GM23338 (cell line): ENCODE measurements around the gene APRT. TPM values are rescaled to one million over a fixed set of nuclear protein-coding genes. Genes with fewer than 3 reads are reported as not detected.
A peak's percentile ranks its signal among the peaks of the same experiment; 100 is the strongest.

Source experiments
- ATAC-seq: fragments of 200-7000 bp; cut with Tn5 transposase; 3 replicates; pipeline ENCODE4 v1.9.1; 2020
- DNase-seq: peaks from one replicate; pipeline ENCODE4 v3.0.0-alpha.2; 2015; ENCODE audit warnings: low spot score
- H2AFZ ChIP-seq: fragments of 200-600 bp; sonication (generic); 2 replicates; pipeline ENCODE4 v1.8.0; 2016; ENCODE audit warnings: antibody characterized with exemption, mild to moderate bottlenecking, moderate library complexity
- H3F3A ChIP-seq: fragments of 200-600 bp; sonication (generic); replicated peaks from 2 replicates; pipeline ENCODE4 v1.8.0; 2017; ENCODE audit warnings: antibody characterized with exemption, mixed run types, low read depth
- H3K27ac ChIP-seq: fragments of 200-600 bp; sonication (generic); 2 replicates; pipeline ENCODE4 v1.6.1; 2016; ENCODE audit warnings: low read depth
- H3K27me3 ChIP-seq: fragments of 200-600 bp; sonication (generic); 2 replicates; pipeline ENCODE4 v1.8.0; 2016; ENCODE audit warnings: mild to moderate bottlenecking, mixed run types, moderate library complexity; ENCODE audit not compliant: insufficient read depth
- H3K36me3 ChIP-seq: fragments of 200-600 bp; sonication (generic); 2 replicates; pipeline ENCODE4 v1.8.0; 2016; ENCODE audit warnings: mild to moderate bottlenecking; ENCODE audit not compliant: insufficient read depth
- H3K4me1 ChIP-seq: fragments of 200-600 bp; sonication (generic); 2 replicates; pipeline ENCODE4 v1.8.0; 2016; ENCODE audit warnings: mild to moderate bottlenecking, moderate library complexity; ENCODE audit not compliant: insufficient read depth
- H3K4me2 ChIP-seq: fragments of 200-600 bp; sonication (generic); 2 replicates; pipeline ENCODE4 v1.7.1; 2017; ENCODE audit warnings: mixed run types
- H3K4me3 ChIP-seq: fragments of 200-600 bp; sonication (generic); 2 replicates; pipeline ENCODE4 v1.6.1; 2016; ENCODE audit warnings: mixed run types
- H3K79me2 ChIP-seq: fragments of 200-600 bp; sonication (generic); replicated peaks from 2 replicates; pipeline ENCODE4 v1.8.0; 2017; ENCODE audit warnings: mild to moderate bottlenecking; ENCODE audit not compliant: insufficient read depth
- H3K9me2 ChIP-seq: fragments of 200-600 bp; sonication (generic); 2 replicates; pipeline ENCODE4 v1.8.0; 2017; ENCODE audit not compliant: insufficient read depth
- H4K20me1 ChIP-seq: fragments of 200-600 bp; sonication (generic); replicated peaks from 2 replicates; pipeline ENCODE4 v1.8.0; 2017; ENCODE audit warnings: mild to moderate bottlenecking; ENCODE audit not compliant: insufficient read depth
- H3K27ac Mint-ChIP-seq: 2 replicates; pipeline ENCODE4 v1.8.0; 2020; ENCODE audit warnings: inconsistent platforms, mild to moderate bottlenecking, moderate library complexity, mixed read lengths
- H3K27me3 Mint-ChIP-seq: 3 replicates; pipeline ENCODE4 v1.8.0; 2022; ENCODE audit warnings: low read depth, mild to moderate bottlenecking, moderate library complexity, mixed read lengths, inconsistent platforms; ENCODE audit not compliant: insufficient read depth, poor library complexity
- H3K36me3 Mint-ChIP-seq: 3 replicates; pipeline ENCODE4 v1.8.0; 2021; ENCODE audit warnings: low read depth, mild to moderate bottlenecking, inconsistent platforms, moderate library complexity, mixed read lengths
- H3K4me1 Mint-ChIP-seq: 3 replicates; pipeline ENCODE4 v1.8.0; 2020; ENCODE audit warnings: mild to moderate bottlenecking, inconsistent platforms, mixed read lengths
- H3K4me3 Mint-ChIP-seq: 3 replicates; pipeline ENCODE4 v1.8.0; 2021; ENCODE audit warnings: moderate library complexity, mild to moderate bottlenecking, inconsistent platforms, mixed read lengths
- H3K9me3 Mint-ChIP-seq: 3 replicates; pipeline ENCODE4 v1.8.0; 2020; ENCODE audit warnings: moderate library complexity, mild to moderate bottlenecking, inconsistent platforms, mixed read lengths
- CREB1 ChIP-seq: fragments of 250-450 bp; sonication (Bioruptor Pico); IDR thresholded peaks from 2 replicates; pipeline ENCODE4 v1.5.0; 2020; ENCODE audit warnings: low read depth, mild to moderate bottlenecking, moderate library complexity
- EZH2 ChIP-seq: fragments of 200-600 bp; sonication (generic); IDR thresholded peaks from one replicate; pipeline ENCODE4 v1.8.0; 2017; ENCODE audit warnings: antibody characterized with exemption, mild to moderate bottlenecking, low read depth; ENCODE audit not compliant: unreplicated experiment
- EZH2phosphoT487 ChIP-seq: fragments of 200-600 bp; sonication (generic); IDR thresholded peaks from one replicate; pipeline ENCODE4 v1.8.1; 2018; ENCODE audit warnings: antibody characterized with exemption; ENCODE audit not compliant: unreplicated experiment
- NANOG ChIP-seq: IDR thresholded peaks from 2 replicates; pipeline ENCODE4 v1.6.1; 2016; ENCODE audit warnings: antibody characterized with exemption, borderline replicate concordance
- POLR2AphosphoS5 ChIP-seq: IDR thresholded peaks from 2 replicates; pipeline ENCODE4 v1.6.1; 2016; ENCODE audit warnings: antibody characterized with exemption, low read depth
- REST ChIP-seq: IDR thresholded peaks from one replicate; pipeline ENCODE4 v1.6.1; 2018; ENCODE audit warnings: antibody characterized with exemption; ENCODE audit not compliant: unreplicated experiment
- STAT1 ChIP-seq: IDR thresholded peaks from one replicate; pipeline ENCODE4 v1.6.1; 2016; ENCODE audit warnings: antibody characterized with exemption; ENCODE audit not compliant: unreplicated experiment
- ZNF114 ChIP-seq: fragments of 250-450 bp; sonication (Bioruptor Pico); IDR thresholded peaks from 2 replicates; pipeline ENCODE4 v1.5.0; 2020; ENCODE audit warnings: mild to moderate bottlenecking, moderate library complexity
- ZNF331 ChIP-seq: fragments of 250-450 bp; sonication (Bioruptor Pico); IDR thresholded peaks from 2 replicates; pipeline ENCODE4 v1.5.0; 2020; ENCODE audit warnings: low read depth, mild to moderate bottlenecking, moderate library complexity
- polyA plus RNA-seq: library from polyadenylated mRNA; unstranded; fragments of >200 nt; fragmentation: Nextera tagmentation; extraction: Ambion mirVana; gene quantifications from 2 replicates; pipeline ENCODE4 v1.2.1, GENCODE V29; 2016
- total RNA-seq: library from RNA; depleted of rRNA; stranded (reverse); fragments of >200 nt; shearing (Covaris generic); gene quantifications from 2 replicates; pipeline ENCODE4 v1.2.3, GENCODE V29; 2014
- TF ChIP-seq, protein P1 (sequence below), 2 experiments: fragments of 200-600 bp in 1 of 2; sonication (generic) in 1 of 2; conservative IDR thresholded peaks; 2 replicates each; pipeline versions ENCODE4 v1.5.1 to v1.6.1; 2016 to 2017; ENCODE audit warnings: antibody characterized with exemption in 2 of 2, low read depth in 2 of 2, mild to moderate bottlenecking in 2 of 2, moderate library complexity in 1 of 2
- TF ChIP-seq, protein P2 (sequence below): IDR thresholded peaks from 2 replicates; pipeline ENCODE4 v1.6.1; 2016; ENCODE audit warnings: antibody characterized with exemption

The APRT gene
- total and polyA plus RNA-seq, 2 experiments from 2014 or later, result 250 to 522 TPM

- Histone ChIP-seq H3K27me3 (no peaks in the 10 kb centered on the region), H3K27ac (peak overlapping the region; percentile 93), H3K4me1 (peaks cover 19% of the 10 kb centered on the region), H3F3A (peaks cover 13% of the 10 kb centered on the region; the same call in 1 of the 2 replicates), H3K79me2 (peaks cover 37% of the 10 kb centered on the region), H3K4me3 (peak overlapping the region; percentile 31; the same call in 1 of the 2 replicates), H3K36me3 (no peaks in the 10 kb centered on the region), H2AFZ (no peak overlapping the region), H3K4me2 (peak overlapping the region; percentile 4), H3K9me2 (no peaks in the 10 kb centered on the region), H4K20me1 (no peaks in the 10 kb centered on the region)
- H3K27ac Mint-ChIP-seq, result peak overlapping the region; percentile 57
- H3K9me3 Mint-ChIP-seq, result no peaks in the 10 kb centered on the region
- H3K4me3 Mint-ChIP-seq, result peak overlapping the region; percentile 32; the same call in 1 of the 3 replicates
- peaks cover 21% of the 10 kb centered on the region for H3K27me3 Mint-ChIP-seq
- TF ChIP-seq POLR2AphosphoS5, result no peak
- TF ChIP-seq, protein P1, sequence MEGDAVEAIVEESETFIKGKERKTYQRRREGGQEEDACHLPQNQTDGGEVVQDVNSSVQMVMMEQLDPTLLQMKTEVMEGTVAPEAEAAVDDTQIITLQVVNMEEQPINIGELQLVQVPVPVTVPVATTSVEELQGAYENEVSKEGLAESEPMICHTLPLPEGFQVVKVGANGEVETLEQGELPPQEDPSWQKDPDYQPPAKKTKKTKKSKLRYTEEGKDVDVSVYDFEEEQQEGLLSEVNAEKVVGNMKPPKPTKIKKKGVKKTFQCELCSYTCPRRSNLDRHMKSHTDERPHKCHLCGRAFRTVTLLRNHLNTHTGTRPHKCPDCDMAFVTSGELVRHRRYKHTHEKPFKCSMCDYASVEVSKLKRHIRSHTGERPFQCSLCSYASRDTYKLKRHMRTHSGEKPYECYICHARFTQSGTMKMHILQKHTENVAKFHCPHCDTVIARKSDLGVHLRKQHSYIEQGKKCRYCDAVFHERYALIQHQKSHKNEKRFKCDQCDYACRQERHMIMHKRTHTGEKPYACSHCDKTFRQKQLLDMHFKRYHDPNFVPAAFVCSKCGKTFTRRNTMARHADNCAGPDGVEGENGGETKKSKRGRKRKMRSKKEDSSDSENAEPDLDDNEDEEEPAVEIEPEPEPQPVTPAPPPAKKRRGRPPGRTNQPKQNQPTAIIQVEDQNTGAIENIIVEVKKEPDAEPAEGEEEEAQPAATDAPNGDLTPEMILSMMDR (conservative IDR thresholded peaks at IDR 0.05; ENCODE audit: low read depth in 2 of 2), result peak; percentile 32 to 41; a peak in 3 of 4 replicates
- TF ChIP-seq NANOG, result no peak
- no peak for TF ChIP-seq STAT1
- no peak for TF ChIP-seq CREB1 (CRISPR knock-in tag)
- TF ChIP-seq ZNF331 (CRISPR knock-in tag), result no peak
- no peak for TF ChIP-seq EZH2
- H3K36me3 Mint-ChIP-seq, result no peaks in the 10 kb centered on the region; the same call in 2 of the 3 replicates
- H3K4me1 Mint-ChIP-seq, result peaks cover 58% of the 10 kb centered on the region
- ATAC-seq (peak; percentile 68), DNase-seq (peak; percentile 97)
Observed at GRCh38 chr16:88763502-88764053, 48.1 kb downstream of the APRT start.

GRCh38 chr16:88762941-88763340 lies 48.8 kb downstream of the APRT start:
- Histone ChIP-seq H3F3A (peaks cover 13% of the 10 kb centered on the region; the same call in 1 of the 2 replicates), H4K20me1 (no peaks in the 10 kb centered on the region), H3K4me3 (no peak overlapping the region; the same call in 1 of the 2 replicates), H3K9me2 (no peaks in the 10 kb centered on the region), H3K36me3 (no peaks in the 10 kb centered on the region), H3K79me2 (peaks cover 34% of the 10 kb centered on the region), H3K27ac (peak overlapping the region; percentile 93), H2AFZ (no peak overlapping the region), H3K27me3 (no peaks in the 10 kb centered on the region), H3K4me2 (peak overlapping the region; percentile 4), H3K4me1 (peaks cover 13% of the 10 kb centered on the region)
- no peak overlapping the region; the same call in 2 of the 3 replicates for H3K4me3 Mint-ChIP-seq
- ATAC-seq (no peak), DNase-seq (no peak)
- H3K27ac Mint-ChIP-seq, result peak overlapping the region; percentile 57; the same call in 1 of the 2 replicates
- H3K27me3 Mint-ChIP-seq, result peaks cover 21% of the 10 kb centered on the region
- H3K4me1 Mint-ChIP-seq, result peaks cover 58% of the 10 kb centered on the region
- TF ChIP-seq STAT1 (no peak), ZNF331 (CRISPR knock-in tag) (no peak), CREB1 (CRISPR knock-in tag) (no peak), REST (no peak), POLR2AphosphoS5 (no peak), EZH2phosphoT487 (no peak), ZNF114 (CRISPR knock-in tag) (no peak)
- TF ChIP-seq, protein P2, sequence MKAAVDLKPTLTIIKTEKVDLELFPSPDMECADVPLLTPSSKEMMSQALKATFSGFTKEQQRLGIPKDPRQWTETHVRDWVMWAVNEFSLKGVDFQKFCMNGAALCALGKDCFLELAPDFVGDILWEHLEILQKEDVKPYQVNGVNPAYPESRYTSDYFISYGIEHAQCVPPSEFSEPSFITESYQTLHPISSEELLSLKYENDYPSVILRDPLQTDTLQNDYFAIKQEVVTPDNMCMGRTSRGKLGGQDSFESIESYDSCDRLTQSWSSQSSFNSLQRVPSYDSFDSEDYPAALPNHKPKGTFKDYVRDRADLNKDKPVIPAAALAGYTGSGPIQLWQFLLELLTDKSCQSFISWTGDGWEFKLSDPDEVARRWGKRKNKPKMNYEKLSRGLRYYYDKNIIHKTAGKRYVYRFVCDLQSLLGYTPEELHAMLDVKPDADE, result no peak
- H3K9me3 Mint-ChIP-seq, result no peaks in the 10 kb centered on the region
- no peaks in the 10 kb centered on the region; the same call in 2 of the 3 replicates for H3K36me3 Mint-ChIP-seq
